Dermis microvascular lymphatic vessel endothelial cell (primary cell): ENCODE measurements around the gene CASP4. TPM values are rescaled to one million over a fixed set of nuclear protein-coding genes. Genes with fewer than 3 reads are reported as not detected.
"Not testable (repeated sequence)": the region's sequence is repeated elsewhere in the genome, so short reads cannot be mapped to it uniquely, and the experiment has no call there.

Experiments
- DNase-seq, 2 donors: peaks; one replicate each; pipeline versions ENCODE4 v3.0.0 to v3.0.0-alpha.2; 2010; ENCODE audit warnings: low read depth in 2 of 2
- total RNA-seq: library from RNA; depleted of rRNA; stranded (reverse); fragments of >200 nt; gene quantifications from 2 replicates; pipeline ENCODE4 v1.2.1, GENCODE V29; 2014

Gene CASP4
- 177 and 268 TPM in 2 replicates for total RNA-seq

DNA sequence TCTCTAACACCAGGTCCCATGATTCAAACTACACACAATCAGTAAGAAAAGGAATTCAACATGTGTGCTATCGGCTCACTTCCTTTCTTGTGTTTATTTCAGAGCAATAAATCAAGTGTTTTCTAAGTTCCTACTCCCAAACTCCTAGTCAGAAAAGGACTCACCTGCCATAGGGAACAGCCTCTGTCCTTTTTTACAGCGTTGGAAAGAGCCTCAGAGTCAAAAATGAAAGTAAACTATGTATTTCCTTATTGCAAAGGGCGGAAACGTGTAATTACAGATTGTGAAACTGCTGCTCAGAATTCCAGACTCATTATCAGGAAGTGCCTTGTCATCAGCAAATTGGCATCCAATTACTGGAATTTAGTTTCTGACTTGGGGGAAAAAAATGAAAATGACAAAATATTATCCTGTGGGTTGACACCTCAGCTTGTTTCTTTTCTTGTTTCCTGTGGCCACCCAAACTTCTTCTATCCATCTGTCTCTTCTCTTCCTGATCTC lies at the start of gene CASP4:
Gene CASP4 (minus strand): TSS at position 220 of the 501 bp plus-strand sequence. CDS start 49 bp downstream, at position 171.
- peak; percentile 86 to 94 for DNase-seq

- no peak for DNase-seq
Observed at GRCh38 chr11:105007463-105007862, 39.1 kb upstream of the CASP4 start.

GRCh38 chr11:105005451-105005845 lies 37.1 kb upstream of the CASP4 start:
- no peak for DNase-seq

DNA sequence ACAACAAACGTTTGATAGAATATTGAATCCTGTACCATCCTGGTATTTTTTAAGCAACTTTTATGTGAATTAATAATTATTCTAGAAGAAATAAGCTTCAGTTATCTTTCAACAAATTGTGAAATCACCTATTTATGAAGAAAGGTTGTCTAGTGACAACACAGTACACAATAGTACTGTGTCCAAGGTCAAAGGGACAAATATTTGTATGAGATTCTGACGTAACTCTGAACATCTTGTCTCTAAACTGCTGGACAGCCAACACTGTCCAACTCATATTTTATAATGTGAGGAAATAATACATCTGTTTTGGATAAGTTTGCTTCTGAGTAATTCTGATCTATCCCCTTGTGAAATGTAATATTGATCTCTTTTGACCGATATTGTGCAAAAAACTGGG lies 35.6 kb upstream of the CASP4 start:
- peak; percentile 18 to 32 for DNase-seq

DNA sequence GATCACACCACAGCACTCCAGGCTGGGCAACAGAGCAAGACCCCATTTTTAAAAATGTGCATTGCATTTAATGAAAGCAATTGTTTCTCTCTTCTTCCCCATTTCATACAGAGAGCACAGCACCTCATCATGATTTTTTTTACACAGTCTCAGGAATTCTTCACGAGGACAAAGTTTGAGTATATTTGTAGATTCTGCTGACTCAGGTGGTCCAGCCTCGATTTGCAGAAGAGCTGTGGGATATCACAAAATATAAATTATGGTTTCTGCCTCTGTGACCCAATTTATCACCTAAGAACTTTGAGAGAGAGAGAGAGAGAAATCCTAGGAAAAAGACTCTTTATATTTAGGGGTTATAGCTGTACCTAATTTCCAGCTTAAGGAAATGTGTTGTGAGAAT lies 34.8 kb upstream of the CASP4 start:
- DNase-seq = no peak

DNA sequence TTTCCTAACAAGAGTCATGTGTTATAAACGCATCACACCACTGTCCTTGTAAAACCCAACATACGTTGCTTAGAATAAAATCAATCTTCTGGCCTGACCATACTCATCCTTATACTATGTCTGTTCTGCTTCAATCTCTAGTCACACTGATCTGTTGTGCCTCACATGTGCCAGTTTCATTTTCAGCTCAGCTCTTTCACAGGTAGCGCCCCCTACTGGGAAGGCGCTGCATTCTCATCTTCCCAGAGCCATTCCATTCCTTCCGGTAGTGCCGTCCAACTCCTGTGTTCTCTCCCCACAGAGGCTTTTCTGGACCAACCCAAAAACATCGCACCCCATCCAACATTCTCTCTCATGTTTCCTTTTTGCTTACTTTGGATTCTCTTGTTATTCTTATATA lies 32.4 kb upstream of the CASP4 start:
- no peak for DNase-seq

DNA sequence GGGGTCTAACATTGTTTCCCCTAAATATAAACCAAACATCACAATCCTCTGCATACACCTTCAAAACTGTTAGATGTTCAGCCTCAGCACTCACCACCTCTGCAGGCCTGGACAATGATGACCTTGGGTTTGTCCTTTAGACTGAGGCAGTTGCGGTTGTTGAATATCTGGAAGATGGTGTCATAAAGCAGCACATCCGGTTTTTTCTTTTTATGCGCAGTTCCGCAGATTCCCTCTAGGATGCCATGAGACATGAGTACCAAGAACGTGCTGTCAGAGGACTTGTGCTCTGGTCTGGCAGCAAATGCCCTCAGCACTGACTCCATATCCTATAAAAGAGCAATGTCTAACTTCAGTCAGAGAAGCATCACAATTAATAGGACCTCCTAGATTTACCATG lies 31.8 kb upstream of the CASP4 start:
- no peak for DNase-seq

DNA sequence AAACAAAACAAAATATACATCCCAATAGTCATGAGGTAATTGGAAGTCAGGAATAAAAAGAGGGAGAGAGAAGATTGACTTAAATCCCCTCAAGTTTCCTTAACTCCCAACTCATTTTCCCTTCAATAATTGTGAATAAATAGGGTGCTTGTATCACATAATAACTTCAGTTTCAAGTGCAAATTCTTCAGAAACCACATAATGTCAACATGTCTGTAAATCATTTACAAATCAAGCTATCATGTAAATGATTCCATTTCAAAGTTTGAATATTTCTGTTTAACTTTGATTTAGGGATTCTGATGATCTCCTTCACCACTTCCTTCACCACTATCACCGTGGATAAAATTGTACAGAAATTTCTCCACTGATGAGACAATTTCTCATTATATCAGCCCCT lies 31.3 kb upstream of the CASP4 start:
- no peak for DNase-seq

DNA sequence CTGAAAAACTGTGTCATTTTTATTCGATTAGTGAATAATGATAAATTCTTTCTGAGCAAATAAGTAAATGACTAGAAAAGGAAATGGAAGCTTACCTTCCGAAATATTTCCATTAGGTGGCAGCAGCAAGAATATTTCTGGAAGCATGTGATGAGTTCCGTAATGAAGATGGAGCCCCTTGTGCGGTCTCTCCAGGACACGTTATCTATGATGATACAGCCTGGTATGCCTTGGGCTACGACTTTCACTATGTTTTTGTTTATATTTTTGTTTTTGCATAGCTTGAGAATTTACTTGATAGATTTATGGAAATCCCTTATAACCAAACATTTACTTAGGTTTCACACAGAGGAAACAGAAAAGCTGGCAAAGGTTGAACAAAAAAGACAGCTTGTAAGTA lies 28.9 kb upstream of the CASP4 start:
- no peak for DNase-seq

DNA sequence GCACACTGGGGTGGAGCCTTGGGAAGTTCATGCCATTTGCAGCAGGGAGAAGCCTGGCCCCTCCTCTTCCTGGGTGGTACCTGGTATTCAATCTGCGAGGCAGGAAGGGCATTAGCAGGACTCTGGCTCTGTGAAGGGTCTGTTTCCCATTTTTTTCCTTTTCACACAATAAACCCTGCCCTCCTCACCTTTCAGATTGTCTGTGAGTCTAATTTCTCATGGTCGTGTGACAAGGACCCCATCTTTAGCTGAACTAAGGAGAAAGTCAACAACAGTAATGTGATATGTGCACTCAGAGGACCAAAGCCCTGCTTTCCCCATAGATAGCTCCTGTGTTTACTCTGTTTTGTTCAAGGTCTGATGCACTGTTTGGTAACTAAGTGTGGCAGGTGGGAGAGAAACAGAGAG lies 26.6 kb upstream of the CASP4 start:
- no peak for DNase-seq

DNA sequence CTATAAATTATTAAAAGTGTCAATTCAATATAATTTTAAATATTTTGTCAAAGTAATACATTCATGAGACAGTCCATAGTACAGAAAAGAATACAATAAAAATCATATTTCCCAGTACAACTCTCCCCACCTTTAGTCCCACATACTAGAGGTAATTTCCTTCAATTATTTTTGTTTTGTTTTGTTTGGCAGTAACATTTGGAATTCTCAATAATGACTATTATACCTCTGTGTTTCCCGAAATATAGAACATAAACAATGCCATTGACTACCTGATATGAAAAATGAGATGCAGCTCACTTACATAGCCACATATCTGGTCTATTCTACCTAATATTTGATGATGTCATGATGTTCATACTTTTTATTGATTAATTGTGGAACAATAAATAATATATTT lies 24.4 kb upstream of the CASP4 start:
- peak; percentile 64 to 73 for DNase-seq

DNA sequence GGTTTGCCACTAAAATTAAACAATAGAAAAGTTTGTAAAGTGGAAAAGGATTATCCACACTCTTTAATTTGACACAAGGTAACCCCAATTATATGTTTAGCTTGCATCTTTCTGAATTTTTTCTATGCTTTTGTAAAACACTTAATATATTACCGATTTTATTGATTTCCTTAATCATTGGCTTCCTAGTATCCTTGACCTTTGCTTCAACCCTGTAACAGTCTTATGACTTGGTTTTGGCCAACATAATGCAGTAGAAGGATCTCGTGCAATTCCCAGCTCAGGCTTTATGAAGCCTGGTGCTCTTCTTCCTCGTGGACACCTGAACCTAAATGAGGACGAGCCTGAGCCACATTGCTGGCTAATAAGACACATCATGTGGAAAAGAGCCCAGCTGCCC lies 23.6 kb upstream of the CASP4 start:
- no peak for DNase-seq

- no peak for DNase-seq
Observed at GRCh38 chr11:104984808-104985207, 16.4 kb upstream of the CASP4 start.

- DNase-seq = no peak
Observed at GRCh38 chr11:104979839-104980238, 11.5 kb upstream of the CASP4 start.

DNA sequence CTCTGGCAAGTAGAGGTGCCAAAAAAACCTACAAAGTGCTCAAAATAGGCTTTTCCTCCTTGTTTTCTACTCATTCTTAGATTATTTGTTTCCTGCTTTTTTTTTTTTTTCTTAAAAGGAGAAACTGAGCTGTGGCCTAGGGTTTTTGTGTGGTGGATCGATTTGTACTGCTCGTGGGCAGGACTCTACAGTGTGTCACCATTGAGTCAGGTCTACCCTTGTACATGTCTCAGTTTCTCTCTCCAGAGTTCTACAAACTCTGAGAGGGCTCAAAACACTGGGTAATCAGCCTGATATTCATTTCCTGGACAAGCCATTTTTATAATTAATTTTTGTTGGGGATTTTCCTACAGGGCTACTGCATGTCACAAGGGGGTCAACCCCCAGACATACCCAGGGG lies 5.2 kb upstream of the CASP4 start:
- no peak for DNase-seq

DNA sequence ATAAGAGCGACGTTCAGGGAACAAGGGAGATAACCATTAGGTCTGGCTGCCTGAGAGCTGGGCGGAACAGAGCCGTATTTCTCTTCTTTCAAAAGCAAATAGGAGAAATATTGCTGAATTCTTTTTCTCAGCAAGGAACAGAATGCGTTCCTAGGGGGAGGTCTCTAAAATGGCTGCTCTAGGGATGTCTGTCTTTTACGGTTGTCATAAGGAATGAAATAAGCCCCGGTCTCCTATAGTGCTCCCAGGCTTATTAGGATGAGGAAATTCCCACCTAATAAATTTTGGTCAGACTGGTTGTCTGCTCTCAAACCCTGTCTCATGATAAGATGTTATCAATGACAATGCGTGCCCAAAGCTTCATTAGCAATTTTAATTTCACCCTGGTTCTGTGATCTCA lies 4.5 kb upstream of the CASP4 start:
- not testable (repeated sequence) for DNase-seq

- peak in 1 of 2 donors; percentile 62 for DNase-seq
Observed at GRCh38 chr11:104970756-104971155, 2.4 kb upstream of the CASP4 start.

DNA sequence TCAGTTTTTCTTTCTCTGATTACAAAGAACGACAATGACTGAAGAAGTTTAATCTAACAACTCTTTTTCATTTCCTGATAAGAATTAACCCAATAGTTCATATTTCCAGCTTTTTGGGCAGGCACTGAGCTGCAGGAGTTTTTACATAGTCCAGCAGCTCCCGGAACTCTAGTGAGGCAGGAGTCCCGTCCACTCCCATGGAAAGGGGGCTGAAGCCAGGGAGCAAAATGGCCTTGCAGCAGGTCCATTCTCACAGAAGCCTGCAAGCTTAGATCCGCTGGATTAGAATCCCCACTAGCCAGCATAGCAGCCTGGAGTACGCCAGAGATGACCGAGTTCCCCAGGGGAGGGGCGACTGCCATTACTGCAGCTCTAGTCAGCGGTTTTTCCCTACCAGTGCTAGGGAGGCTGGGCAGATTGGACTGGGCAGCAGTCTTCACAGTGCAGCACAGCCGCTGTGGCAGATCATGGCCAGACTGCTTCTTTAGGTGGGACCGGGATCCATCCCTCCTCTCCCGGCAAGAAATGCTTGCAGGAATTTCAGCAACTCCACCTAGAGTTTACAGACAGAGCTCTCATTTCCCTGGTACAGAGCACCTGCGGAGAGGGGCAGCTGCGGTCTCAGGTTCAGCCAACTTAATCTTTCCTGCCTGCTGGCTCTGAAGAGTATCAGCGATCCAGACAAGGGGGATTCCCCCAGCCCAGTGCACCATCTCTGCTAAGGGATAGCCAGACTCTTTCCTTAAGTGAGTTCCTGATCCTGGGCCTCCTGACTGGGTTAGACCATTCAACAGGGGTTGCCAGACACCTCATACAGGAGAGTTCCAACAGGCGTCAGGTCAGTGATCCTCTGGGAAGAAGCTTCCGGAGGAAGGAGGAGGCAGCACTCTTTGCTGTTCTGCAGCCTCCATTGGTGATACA lies 742 bp upstream of the CASP4 start:
- DNase-seq = peak; percentile 67 to 72

DNA sequence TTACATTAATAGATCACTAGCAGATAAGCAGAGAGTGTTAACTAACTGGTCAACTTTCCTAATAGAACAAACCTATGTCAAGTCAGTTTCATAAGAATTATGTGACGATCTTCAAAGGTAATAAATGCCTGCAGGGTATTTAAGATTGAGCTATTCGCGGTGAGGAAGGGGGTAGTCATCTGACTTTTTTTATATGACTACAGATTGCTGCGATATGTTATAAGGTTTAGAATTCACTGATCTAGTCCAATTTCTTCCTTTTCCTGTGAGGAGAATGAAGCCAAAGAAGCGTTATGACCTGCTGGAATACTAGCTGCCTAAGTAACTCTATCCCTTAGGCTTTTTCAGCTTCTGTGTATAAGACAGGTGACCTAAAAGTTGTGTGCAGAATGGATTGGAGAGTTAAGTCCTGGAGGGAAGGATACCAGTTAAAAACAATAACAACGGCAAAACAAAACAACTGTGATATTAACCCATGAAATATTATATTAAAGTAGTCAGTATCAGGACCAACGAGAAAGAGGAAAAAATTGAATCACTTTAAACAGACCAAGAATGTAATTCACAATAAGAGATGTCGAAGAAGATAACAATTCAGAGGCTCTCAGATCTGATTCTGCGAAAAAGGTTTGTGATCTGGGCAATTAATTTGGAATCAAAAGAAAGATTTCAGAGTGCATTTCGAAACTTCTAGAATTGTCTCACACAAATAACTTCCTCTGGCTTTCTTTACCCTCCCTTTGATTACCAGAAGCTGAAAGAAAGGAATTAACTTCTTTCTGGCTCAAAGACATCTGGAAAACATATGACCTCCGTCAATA lies 630 bp downstream of the CASP4 start:
- DNase-seq = peak in 1 of 2 donors; percentile 52

DNA sequence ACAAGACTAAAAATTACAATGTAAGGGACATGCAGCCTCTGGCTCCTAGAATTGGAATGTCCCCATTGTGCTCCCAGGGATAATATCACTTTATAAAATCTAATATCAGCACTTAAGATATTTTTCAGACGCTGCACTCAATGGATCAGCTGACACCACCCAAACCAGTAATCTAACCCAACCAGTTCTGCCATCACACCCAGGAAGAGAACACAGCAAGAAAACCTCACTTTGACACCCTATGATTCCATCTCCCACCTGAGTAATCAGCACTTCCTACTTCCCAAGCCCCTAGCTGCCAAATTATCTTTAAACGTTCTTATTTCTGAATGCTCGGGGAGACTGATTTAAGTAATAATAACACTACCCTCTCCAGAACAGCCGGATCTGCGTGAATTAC lies 2.6 kb downstream of the CASP4 start:
- no peak for DNase-seq

DNA sequence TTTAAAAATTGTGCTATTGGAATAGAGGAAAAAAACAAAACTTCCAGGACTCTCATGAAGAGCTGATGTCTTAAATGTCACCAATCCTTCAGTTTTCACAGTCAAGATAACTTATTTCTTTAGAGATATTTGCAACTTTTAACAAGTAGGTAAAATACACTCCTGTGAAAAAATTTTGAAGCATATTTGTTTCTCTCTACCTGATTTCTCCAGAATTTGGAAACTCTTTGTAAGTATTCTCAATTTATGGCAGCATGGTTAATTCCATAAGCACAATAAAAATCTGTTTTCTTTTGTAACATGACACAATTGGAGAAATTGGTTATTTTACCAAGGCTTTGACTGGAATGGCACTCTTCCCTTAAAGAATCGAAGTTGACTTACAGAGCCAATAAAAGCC lies 4.1 kb downstream of the CASP4 start:
- DNase-seq = no peak

DNA sequence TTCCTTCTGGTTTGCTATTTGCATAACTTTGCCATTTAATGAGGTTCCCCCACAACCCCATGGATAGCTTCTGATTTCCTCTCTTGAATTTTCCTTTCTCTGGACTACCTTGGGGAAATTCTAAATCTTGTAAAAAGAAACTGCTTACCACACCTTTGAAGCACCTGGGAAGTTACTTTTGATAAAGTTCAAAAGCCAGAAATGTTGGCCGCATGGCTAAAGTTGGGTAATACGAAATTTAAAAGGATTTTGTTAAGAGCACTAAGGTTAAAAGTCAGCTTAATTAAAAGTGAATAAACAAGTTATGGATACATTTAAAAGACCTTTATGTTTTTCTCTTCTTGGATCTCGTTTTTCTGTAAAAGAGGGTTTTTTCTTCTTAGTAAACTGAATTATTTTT lies 5.5 kb downstream of the CASP4 start:
- no peak for DNase-seq
